ENCODE data around the gene PI16.
"Not testable (repeated sequence)": the region's sequence is repeated elsewhere in the genome, so short reads cannot be mapped to it uniquely, and the experiment has no call there.

- TF ChIP-seq CTCF (IDR thresholded peaks at IDR 0.05); ZFX (IDR thresholded peaks at IDR 0.05; ENCODE audit: borderline replicate concordance): not testable (repeated sequence)
These were observed 13.0 kb upstream of the PI16 start for GRCh38 chr6:36941561-36941960.

Measured in 22Rv1 (cell line).